Osteocyte (in vitro differentiated cells): Measurements from ENCODE around the gene LTBP3. TPM values are rescaled to one million over a fixed set of nuclear protein-coding genes. Genes with fewer than 3 reads are reported as not detected.

ENCODE experiments used
- DNase-seq: peaks from one replicate; pipeline ENCODE4 v3.0.0; 2021; ENCODE audit warnings: mixed read lengths; ENCODE audit not compliant: unreplicated experiment; ENCODE audit errors: extremely low spot score
- H3K27ac Mint-ChIP-seq: one replicate; pipeline ENCODE4 v1.8.0; 2021; ENCODE audit warnings: mild to moderate bottlenecking, mixed read lengths; ENCODE audit not compliant: unreplicated experiment
- H3K27me3 Mint-ChIP-seq: one replicate; pipeline ENCODE4 v1.8.0; 2021; ENCODE audit warnings: mixed read lengths; ENCODE audit not compliant: unreplicated experiment
- H3K36me3 Mint-ChIP-seq: one replicate; pipeline ENCODE4 v1.8.0; 2021; ENCODE audit warnings: mixed read lengths; ENCODE audit not compliant: unreplicated experiment
- H3K4me1 Mint-ChIP-seq: one replicate; pipeline ENCODE4 v1.8.0; 2021; ENCODE audit warnings: mixed read lengths; ENCODE audit not compliant: unreplicated experiment
- H3K4me3 Mint-ChIP-seq: one replicate; pipeline ENCODE4 v1.8.0; 2021; ENCODE audit warnings: mild to moderate bottlenecking, moderate library complexity, mixed read lengths; ENCODE audit not compliant: unreplicated experiment
- H3K9me3 Mint-ChIP-seq: one replicate; pipeline ENCODE4 v1.8.0; 2021; ENCODE audit warnings: mixed read lengths; ENCODE audit not compliant: unreplicated experiment
- total RNA-seq: library from RNA; stranded (reverse); gene quantifications from 2 replicates; pipeline ENCODE4 v1.2.1, GENCODE V29; 2021
- TF ChIP-seq, protein P1 (sequence below): fragments of 200-600 bp; sonication (generic); IDR thresholded peaks from 2 replicates; pipeline ENCODE4 v1.5.0; 2021; ENCODE audit warnings: antibody characterized with exemption, mild to moderate bottlenecking, moderate library complexity

Gene LTBP3
- total RNA-seq, 1 donor from 2014 or later: 256 TPM

- peak overlapping the region; percentile 80 for H3K27ac Mint-ChIP-seq
- no peaks in the 10 kb centered on the region for H3K27me3 Mint-ChIP-seq
- peaks cover 4% of the 10 kb centered on the region for H3K36me3 Mint-ChIP-seq
- H3K9me3 Mint-ChIP-seq: no peaks in the 10 kb centered on the region
- TF ChIP-seq, protein P1, sequence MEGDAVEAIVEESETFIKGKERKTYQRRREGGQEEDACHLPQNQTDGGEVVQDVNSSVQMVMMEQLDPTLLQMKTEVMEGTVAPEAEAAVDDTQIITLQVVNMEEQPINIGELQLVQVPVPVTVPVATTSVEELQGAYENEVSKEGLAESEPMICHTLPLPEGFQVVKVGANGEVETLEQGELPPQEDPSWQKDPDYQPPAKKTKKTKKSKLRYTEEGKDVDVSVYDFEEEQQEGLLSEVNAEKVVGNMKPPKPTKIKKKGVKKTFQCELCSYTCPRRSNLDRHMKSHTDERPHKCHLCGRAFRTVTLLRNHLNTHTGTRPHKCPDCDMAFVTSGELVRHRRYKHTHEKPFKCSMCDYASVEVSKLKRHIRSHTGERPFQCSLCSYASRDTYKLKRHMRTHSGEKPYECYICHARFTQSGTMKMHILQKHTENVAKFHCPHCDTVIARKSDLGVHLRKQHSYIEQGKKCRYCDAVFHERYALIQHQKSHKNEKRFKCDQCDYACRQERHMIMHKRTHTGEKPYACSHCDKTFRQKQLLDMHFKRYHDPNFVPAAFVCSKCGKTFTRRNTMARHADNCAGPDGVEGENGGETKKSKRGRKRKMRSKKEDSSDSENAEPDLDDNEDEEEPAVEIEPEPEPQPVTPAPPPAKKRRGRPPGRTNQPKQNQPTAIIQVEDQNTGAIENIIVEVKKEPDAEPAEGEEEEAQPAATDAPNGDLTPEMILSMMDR: no peak
- H3K4me1 Mint-ChIP-seq: peaks cover 44% of the 10 kb centered on the region
- no peak for DNase-seq
- peak overlapping the region; percentile 6 for H3K4me3 Mint-ChIP-seq
These were observed 19.6 kb upstream of the LTBP3 start for GRCh38 chr11:65577756-65578109.

DNA sequence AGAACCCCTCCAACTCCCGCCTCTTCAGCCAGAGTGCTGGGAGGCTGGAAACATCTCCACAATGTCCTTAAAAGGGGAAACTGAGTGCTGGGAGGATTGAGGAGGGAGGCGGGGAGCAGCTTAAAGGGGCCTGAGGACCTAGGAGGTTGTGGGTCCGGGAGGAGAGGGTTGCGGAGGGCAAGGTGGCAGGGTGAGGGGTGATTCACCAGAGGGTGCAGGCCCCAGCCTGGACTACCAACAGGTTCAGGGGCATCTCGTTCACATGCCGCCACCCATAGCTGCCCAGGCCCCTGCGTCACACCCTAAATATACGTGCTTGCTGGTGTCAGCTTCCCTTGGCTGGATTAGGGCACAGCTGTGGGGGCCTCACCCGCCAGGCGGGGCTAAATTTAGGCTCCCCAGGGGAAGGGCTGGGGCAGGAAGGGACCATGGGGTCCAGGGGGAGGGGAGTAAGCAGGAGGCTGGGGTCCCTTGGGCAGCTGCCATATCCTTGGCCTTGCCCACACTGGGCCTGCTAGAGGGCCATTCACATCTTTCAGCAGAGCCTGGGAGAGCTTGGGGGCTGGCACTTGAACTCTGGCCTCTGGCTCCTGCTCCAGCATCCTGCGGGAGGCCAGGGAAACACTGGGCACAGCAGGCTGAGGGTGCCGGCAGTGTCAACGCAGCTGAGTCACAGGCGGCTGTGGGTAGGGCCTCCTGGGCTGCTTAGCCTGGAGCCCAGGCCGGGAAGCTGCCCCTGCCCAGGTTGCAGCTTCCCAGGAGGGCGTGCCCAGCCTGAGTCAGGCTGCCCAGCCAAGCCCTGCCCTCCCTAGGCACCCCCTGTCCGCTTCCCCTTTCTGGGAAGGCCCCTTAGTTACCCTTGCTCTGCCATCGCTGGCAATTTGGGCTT, 19.0 kb upstream of the LTBP3 start:
- Mint-ChIP-seq H3K36me3 (peaks cover 4% of the 10 kb centered on the region), H3K27ac (peak overlapping the region; percentile 89), H3K27me3 (no peaks in the 10 kb centered on the region), H3K4me3 (peak overlapping the region; percentile 70), H3K9me3 (no peaks in the 10 kb centered on the region), H3K4me1 (peaks cover 47% of the 10 kb centered on the region)
- no peak for DNase-seq
- TF ChIP-seq, protein P1: no peak

- H3K4me3 Mint-ChIP-seq: peak overlapping the region; percentile 70
- no peaks in the 10 kb centered on the region for H3K9me3 Mint-ChIP-seq
- TF ChIP-seq, protein P1: no peak
- DNase-seq: no peak
- H3K4me1 Mint-ChIP-seq: peaks cover 54% of the 10 kb centered on the region
- no peaks in the 10 kb centered on the region for H3K27me3 Mint-ChIP-seq
- peak overlapping the region; percentile 89 for H3K27ac Mint-ChIP-seq
- H3K36me3 Mint-ChIP-seq: peaks cover 4% of the 10 kb centered on the region
These were observed 18.2 kb upstream of the LTBP3 start for GRCh38 chr11:65576232-65576866.

DNA sequence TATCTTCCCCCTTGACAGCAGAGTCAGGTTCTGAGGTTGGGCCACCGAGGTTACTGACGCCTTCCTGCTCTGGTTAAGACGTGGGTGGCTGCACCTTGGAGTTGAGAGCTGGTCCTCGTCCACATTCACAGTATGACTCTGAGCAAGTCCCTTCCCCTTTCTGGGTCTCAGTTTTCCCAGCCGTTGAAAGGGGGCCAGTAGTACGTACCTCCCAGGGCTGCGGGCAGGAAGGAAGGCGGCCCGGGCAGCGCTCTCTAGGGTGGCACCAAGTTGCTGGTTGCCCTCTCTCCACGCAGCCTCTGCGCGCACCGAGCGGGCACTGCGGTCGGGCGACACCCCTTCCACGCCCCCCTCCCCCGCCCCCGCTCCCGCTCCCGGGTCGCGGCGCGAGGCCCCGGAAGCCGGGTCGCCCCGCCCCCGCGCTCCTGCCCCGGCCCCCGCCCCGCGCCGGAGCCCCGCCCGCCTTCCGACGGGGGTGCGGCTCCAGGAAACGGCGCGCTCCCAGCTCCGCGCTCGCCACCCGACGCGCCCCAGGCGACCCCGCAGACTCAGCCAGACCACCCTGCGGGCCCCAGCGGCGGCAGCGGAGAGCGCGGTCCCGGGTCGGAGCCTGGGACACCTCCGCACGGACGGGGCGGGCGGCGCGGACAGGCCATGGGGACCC, 17.5 kb upstream of the LTBP3 start, which contains the start of gene EHBP1L1:
EHBP1L1 (plus strand) TSS at position 486 of the 664 bp plus-strand sequence. CDS start 250 bp downstream, outside the sequence.
- H3K36me3 Mint-ChIP-seq: peaks cover 4% of the 10 kb centered on the region
- peak within 1 kb of the TSS; percentile 89 for H3K27ac Mint-ChIP-seq
- H3K4me3 Mint-ChIP-seq: peak within 1 kb of the TSS; percentile 73
- no peaks in the 10 kb centered on the region for H3K27me3 Mint-ChIP-seq
- H3K4me1 Mint-ChIP-seq: peaks cover 58% of the 10 kb centered on the region
- DNase-seq: peak; percentile 86
- no peaks in the 10 kb centered on the region for H3K9me3 Mint-ChIP-seq
- TF ChIP-seq, protein P1: no peak
